HCT116 (cell line): Measurements from ENCODE around the gene SIRT7. TPM values are rescaled to one million over a fixed set of nuclear protein-coding genes. Genes with fewer than 3 reads are reported as not detected.

Experiments used
- ATAC-seq: fragments of 200-7000 bp; cut with Tn5 transposase; 2 replicates; pipeline ENCODE4 v1.9.1; 2020; ENCODE audit warnings: mild to moderate bottlenecking, moderate library complexity
- BruUV-seq: library from RNA; stranded (reverse); fragments of 400-500 nt; replicated peaks from 2 replicates; lab custom pipeline; 2021; lab: Mats Ljungman, UMichigan
- CTCF ChIA-PET: fragments of 300-600 bp; sonication (Branson Sonifier 250); formaldehyde crosslinking; loops from one replicate; lab custom pipeline; 2021; ENCODE audit warnings: antibody characterized with exemption; lab: Charles Lee
- POLR2A ChIA-PET: fragments of 300-600, 350-600 bp; sonication (Branson Sonifier 250); formaldehyde crosslinking; loops from one replicate; lab custom pipeline; 2021; ENCODE audit warnings: antibody characterized with exemption; lab: Charles Lee
- RAD21 ChIA-PET, 2 experiments: fragments of 300-600 bp; sonication (Branson Sonifier 250); formaldehyde crosslinking; loops; one replicate each; lab custom pipeline; 2023; ENCODE audit warnings: low total read pairs in 2 of 2; ENCODE audit not compliant: uncharacterized antibody in 2 of 2, unreplicated experiment in 2 of 2, low non-redundant PET in 1 of 2; lab: Charles Lee
- DNase-seq: peaks from one replicate; pipeline ENCODE4 v3.0.0-alpha.2; 2010; ENCODE audit warnings: low read depth, low spot score
- H2AFZ ChIP-seq: fragments of 200-600 bp; shearing (Covaris generic), sonication (generic); 2 replicates; pipeline ENCODE4 v1.6.1; 2017; ENCODE audit warnings: low read depth, mixed run types, mixed read lengths, antibody characterized with exemption, low read length; ENCODE audit not compliant: poor library complexity, severe bottlenecking
- H3K27ac ChIP-seq: 2 replicates; pipeline ENCODE4 v1.5.1; 2012; ENCODE audit warnings: low read depth, low read length
- H3K27me3 ChIP-seq: fragments of 200-600 bp; sonication (generic); 2 replicates; pipeline ENCODE4 v1.6.1; 2016; ENCODE audit warnings: mixed run types, low read length, mixed read lengths; ENCODE audit not compliant: insufficient read depth
- H3K36me3 ChIP-seq, 2 experiments: fragments of 200-500 bp in 1 of 2; fragments of 200-600 bp in 1 of 2; sonication (Bioruptor generic) in 1 of 2; sonication (generic) in 1 of 2; 2 replicates each; pipeline versions ENCODE4 v1.5.1 to v1.6.1; 2014 to 2016; ENCODE audit warnings: low read length in 2 of 2, inconsistent platforms in 1 of 2, mixed read lengths in 1 of 2, mixed run types in 1 of 2; ENCODE audit not compliant: insufficient read depth in 2 of 2, control insufficient read depth in 1 of 2
- H3K4me1 ChIP-seq, 2 experiments: fragments of 200-600 bp in 1 of 2; sonication (generic) in 1 of 2; 2 replicates each; pipeline versions ENCODE4 v1.5.1 to v1.6.1; 2012 to 2017; ENCODE audit warnings: low read length in 2 of 2, inconsistent platforms in 1 of 2, mild to moderate bottlenecking in 1 of 2, mixed read lengths in 1 of 2, mixed run types in 1 of 2, moderate library complexity in 1 of 2; ENCODE audit not compliant: insufficient read depth in 2 of 2, control insufficient read depth in 1 of 2
- H3K4me2 ChIP-seq: fragments of 200-600 bp; sonication (generic); 2 replicates; pipeline ENCODE4 v1.6.1; 2017; ENCODE audit warnings: mixed run types, low read length, mixed read lengths
- H3K4me3 ChIP-seq, 2 experiments: fragments of 200-600 bp in 1 of 2; sonication (generic) in 1 of 2; replicated peaks in 1 of 2; 2 replicates each; pipeline ENCODE4 v1.5.1; 2011 to 2016; ENCODE audit warnings: low read length in 2 of 2, control low read depth in 1 of 2, low read depth in 1 of 2, mild to moderate bottlenecking in 1 of 2, mixed read lengths in 1 of 2, mixed run types in 1 of 2
- H3K79me2 ChIP-seq: fragments of 200-600 bp; sonication (generic); 2 replicates; pipeline ENCODE4 v1.6.1; 2017; ENCODE audit warnings: mild to moderate bottlenecking, mixed run types, low read length, moderate library complexity, mixed read lengths; ENCODE audit not compliant: insufficient read depth
- H3K9ac ChIP-seq: fragments of 200-600 bp; sonication (generic); 2 replicates; pipeline ENCODE4 v1.6.1; 2016; ENCODE audit warnings: low read length, mixed read lengths
- H3K9me2 ChIP-seq: fragments of 200-600 bp; sonication (generic), shearing (Covaris generic); 2 replicates; pipeline ENCODE4 v1.6.1; 2017; ENCODE audit warnings: mixed run types, mild to moderate bottlenecking, moderate library complexity; ENCODE audit not compliant: insufficient read depth
- H3K9me3 ChIP-seq, 2 experiments: fragments of 200-500 bp in 1 of 2; fragments of 200-600 bp in 1 of 2; sonication (Bioruptor generic) in 1 of 2; sonication (generic) in 1 of 2; 2 replicates each; pipeline ENCODE4 v1.6.1; 2014 to 2017; ENCODE audit warnings: low read length in 2 of 2, mixed read lengths in 2 of 2, inconsistent platforms in 1 of 2, low read depth in 1 of 2, mild to moderate bottlenecking in 1 of 2, mixed run types in 1 of 2, moderate library complexity in 1 of 2; ENCODE audit not compliant: control insufficient read depth in 1 of 2, insufficient read depth in 1 of 2
- H4K20me1 ChIP-seq: fragments of 200-600 bp; sonication (generic), shearing (Covaris generic); 2 replicates; pipeline ENCODE4 v1.6.1; 2017; ENCODE audit warnings: mixed run types, mild to moderate bottlenecking, moderate library complexity; ENCODE audit not compliant: insufficient read depth
- EGR1 ChIP-seq: IDR thresholded peaks from 2 replicates; pipeline ENCODE4 v1.6.1; 2012; ENCODE audit warnings: low read depth
- EZH2 ChIP-seq: fragments of 200-600 bp; sonication (generic); IDR thresholded peaks from 2 replicates; pipeline ENCODE4 v1.6.1; 2017; ENCODE audit warnings: antibody characterized with exemption, mixed run types
- EZH2phosphoT487 ChIP-seq: fragments of 200-600 bp; IDR thresholded peaks from 2 replicates; pipeline ENCODE4 v1.6.1; 2018; ENCODE audit warnings: antibody characterized with exemption, borderline replicate concordance
- FOSL1 ChIP-seq: IDR thresholded peaks from 2 replicates; pipeline ENCODE4 v1.6.1; 2012; ENCODE audit warnings: low read depth
- JUND ChIP-seq: IDR thresholded peaks from 2 replicates; pipeline ENCODE4 v1.6.1; 2012
- POLR2AphosphoS5 ChIP-seq: IDR thresholded peaks from 2 replicates; pipeline ENCODE4 v1.6.1; 2011; ENCODE audit warnings: mild to moderate bottlenecking, low read depth, low read length, moderate library complexity
- RAD21 ChIP-seq: IDR thresholded peaks from 2 replicates; pipeline ENCODE4 v1.6.1; 2012; ENCODE audit warnings: low read depth, mild to moderate bottlenecking
- SP1 ChIP-seq: IDR thresholded peaks from 2 replicates; pipeline ENCODE4 v1.6.1; 2012; ENCODE audit warnings: low read depth
- ZFX ChIP-seq: fragments of 450-650 bp; IDR thresholded peaks from 2 replicates; pipeline ENCODE4 v1.6.1; 2017
- ZNF274 ChIP-seq: fragments of 200-500 bp; sonication (Bioruptor generic); IDR thresholded peaks from 2 replicates; pipeline ENCODE4 v1.6.1; 2014; ENCODE audit warnings: mild to moderate bottlenecking, low read depth, low read length, inconsistent platforms
- intact Hi-C: fragments of 100-400 bp; cut with micrococcal nuclease; formaldehyde crosslinking; loops from 2 replicates; pipeline ENCODE4 v1.10.0; 2022
- total RNA-seq: library from RNA; stranded (reverse); gene quantifications from one replicate; pipeline ENCODE4 v1.2.1, GENCODE V29; 2021; ENCODE audit not compliant: unreplicated experiment
- TF ChIP-seq, protein P1 (sequence below): IDR thresholded peaks from 2 replicates; pipeline ENCODE4 v1.6.1; 2011; ENCODE audit warnings: mild to moderate bottlenecking, low read length, moderate library complexity; ENCODE audit not compliant: insufficient replicate concordance; ENCODE audit errors: extremely low read depth
- TF ChIP-seq, protein P2 (sequence below): IDR thresholded peaks from 2 replicates; pipeline ENCODE4 v1.6.1; 2012; ENCODE audit warnings: low read depth

SIRT7 gene
- total RNA-seq, 1 experiment from 2014 or later, result 62.6 TPM

DNA sequence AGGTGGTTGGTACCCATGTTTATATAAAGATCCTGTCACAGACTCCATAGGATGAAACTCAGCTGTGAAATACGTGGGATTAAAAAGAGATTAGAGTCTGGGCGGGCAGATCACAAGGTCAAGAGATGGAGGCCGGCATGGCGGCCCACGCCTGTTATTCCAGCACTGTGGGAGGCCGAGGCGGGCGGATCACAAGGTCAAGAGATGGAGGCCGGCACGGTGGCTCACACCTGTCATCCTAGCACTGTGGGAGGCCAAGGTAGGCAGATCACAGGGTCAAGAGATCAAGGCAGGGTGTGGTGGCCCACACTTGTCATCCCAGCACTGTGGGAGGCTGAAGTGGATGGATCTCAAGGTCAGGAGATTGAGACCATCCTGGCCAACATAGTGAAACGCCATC lies 22.6 kb downstream of the SIRT7 start:
- DNase-seq, result no peak
- no peak for ATAC-seq
- H3K4me2 ChIP-seq, result no peak overlapping the region
- H2AFZ ChIP-seq, result no peak overlapping the region
- ChIA-PET RAD21 (no interaction called here), CTCF (no interaction called here), POLR2A (no interaction called here)
- H3K36me3 ChIP-seq, result peaks cover 13 to 34% of the 10 kb centered on the region in 2 experiments; a peak in 2 of 4 replicates
- no peak overlapping the region for H3K27ac ChIP-seq
- H3K9me2 ChIP-seq, result no peaks in the 10 kb centered on the region
- H3K4me3 ChIP-seq, result no peak overlapping the region
- H3K9ac ChIP-seq, result no peak overlapping the region
- H3K4me1 ChIP-seq, result peaks cover 29 to 45% of the 10 kb centered on the region in 2 experiments
- TF ChIP-seq POLR2AphosphoS5 (no peak), EZH2 (no peak), RAD21 (no peak), EGR1 (no peak), SP1 (no peak), FOSL1 (no peak), EZH2phosphoT487 (no peak), JUND (no peak), ZFX (no peak), ZNF274 (no peak)
- TF ChIP-seq, protein P1, sequence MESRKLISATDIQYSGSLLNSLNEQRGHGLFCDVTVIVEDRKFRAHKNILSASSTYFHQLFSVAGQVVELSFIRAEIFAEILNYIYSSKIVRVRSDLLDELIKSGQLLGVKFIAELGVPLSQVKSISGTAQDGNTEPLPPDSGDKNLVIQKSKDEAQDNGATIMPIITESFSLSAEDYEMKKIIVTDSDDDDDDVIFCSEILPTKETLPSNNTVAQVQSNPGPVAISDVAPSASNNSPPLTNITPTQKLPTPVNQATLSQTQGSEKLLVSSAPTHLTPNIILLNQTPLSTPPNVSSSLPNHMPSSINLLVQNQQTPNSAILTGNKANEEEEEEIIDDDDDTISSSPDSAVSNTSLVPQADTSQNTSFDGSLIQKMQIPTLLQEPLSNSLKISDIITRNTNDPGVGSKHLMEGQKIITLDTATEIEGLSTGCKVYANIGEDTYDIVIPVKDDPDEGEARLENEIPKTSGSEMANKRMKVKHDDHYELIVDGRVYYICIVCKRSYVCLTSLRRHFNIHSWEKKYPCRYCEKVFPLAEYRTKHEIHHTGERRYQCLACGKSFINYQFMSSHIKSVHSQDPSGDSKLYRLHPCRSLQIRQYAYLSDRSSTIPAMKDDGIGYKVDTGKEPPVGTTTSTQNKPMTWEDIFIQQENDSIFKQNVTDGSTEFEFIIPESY, result no peak
- TF ChIP-seq, protein P2, sequence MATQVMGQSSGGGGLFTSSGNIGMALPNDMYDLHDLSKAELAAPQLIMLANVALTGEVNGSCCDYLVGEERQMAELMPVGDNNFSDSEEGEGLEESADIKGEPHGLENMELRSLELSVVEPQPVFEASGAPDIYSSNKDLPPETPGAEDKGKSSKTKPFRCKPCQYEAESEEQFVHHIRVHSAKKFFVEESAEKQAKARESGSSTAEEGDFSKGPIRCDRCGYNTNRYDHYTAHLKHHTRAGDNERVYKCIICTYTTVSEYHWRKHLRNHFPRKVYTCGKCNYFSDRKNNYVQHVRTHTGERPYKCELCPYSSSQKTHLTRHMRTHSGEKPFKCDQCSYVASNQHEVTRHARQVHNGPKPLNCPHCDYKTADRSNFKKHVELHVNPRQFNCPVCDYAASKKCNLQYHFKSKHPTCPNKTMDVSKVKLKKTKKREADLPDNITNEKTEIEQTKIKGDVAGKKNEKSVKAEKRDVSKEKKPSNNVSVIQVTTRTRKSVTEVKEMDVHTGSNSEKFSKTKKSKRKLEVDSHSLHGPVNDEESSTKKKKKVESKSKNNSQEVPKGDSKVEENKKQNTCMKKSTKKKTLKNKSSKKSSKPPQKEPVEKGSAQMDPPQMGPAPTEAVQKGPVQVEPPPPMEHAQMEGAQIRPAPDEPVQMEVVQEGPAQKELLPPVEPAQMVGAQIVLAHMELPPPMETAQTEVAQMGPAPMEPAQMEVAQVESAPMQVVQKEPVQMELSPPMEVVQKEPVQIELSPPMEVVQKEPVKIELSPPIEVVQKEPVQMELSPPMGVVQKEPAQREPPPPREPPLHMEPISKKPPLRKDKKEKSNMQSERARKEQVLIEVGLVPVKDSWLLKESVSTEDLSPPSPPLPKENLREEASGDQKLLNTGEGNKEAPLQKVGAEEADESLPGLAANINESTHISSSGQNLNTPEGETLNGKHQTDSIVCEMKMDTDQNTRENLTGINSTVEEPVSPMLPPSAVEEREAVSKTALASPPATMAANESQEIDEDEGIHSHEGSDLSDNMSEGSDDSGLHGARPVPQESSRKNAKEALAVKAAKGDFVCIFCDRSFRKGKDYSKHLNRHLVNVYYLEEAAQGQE, result no peak
- no peaks in the 10 kb centered on the region for H3K27me3 ChIP-seq
- intact Hi-C loops, result no loop called here
- BruUV-seq, result no TSS peak
- H3K79me2 ChIP-seq, result peaks cover 40% of the 10 kb centered on the region
- no peaks in the 10 kb centered on the region for H3K9me3 ChIP-seq
- no peaks in the 10 kb centered on the region for H4K20me1 ChIP-seq
